ENCODE results near the gene INTS11. TPM values are rescaled to one million over a fixed set of nuclear protein-coding genes. Genes with fewer than 3 reads are reported as not detected.

Gene INTS11
- total and polyA plus RNA-seq, 10 of the 15 experiments (the other 5 are each of a cell fraction or from before 2014, with no cell fraction given): 2.5 to 117 (median 77.7) TPM

DNA sequence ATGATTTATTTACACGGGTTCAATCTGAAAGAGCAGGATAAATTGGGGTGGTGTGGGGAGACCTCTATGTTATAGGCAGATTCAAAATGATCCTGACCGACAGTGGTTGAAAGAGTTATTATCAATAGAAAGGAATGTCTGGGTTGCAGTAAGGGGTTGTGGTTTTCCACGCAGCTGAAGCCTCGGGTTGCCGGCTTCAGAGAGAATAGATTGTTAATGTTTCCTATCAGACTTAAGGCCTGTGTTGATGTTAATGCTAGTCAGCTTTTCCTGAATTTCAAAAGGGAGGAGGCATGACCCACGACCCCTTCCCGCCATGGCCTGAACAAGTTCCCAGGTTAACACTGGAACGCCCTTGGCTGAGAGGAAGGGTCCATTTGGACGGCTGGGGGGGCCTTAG lies 48.6 kb downstream of the INTS11 start:
- CTCF ChIA-PET: interaction anchor here (0.6 kb wide), 1 partner anchor 154 kb away, joined by 3 read pairs; no protein-coding TSS in a partner anchor
- WGBS (ENCODE audit: insufficient coverage, insufficient replicate concordance, low lambda C conversion rate, missing lambda C conversion rate): 68% methylated on average over 9 of the region's 9 CpGs
- no peak for FAIRE-seq
- H2AFZ ChIP-seq (ENCODE audit: control insufficient read depth, low read depth, low read length): no peak overlapping the region
- peaks cover 18% of the 10 kb centered on the region for H3K4me1 ChIP-seq (ENCODE audit: control insufficient read depth, insufficient read depth, low read length)
- ATAC-seq: no peak
- H4K20me1 ChIP-seq (ENCODE audit: control insufficient read depth, insufficient read depth): peaks cover 4% of the 10 kb centered on the region; the same call in 1 of the 2 replicates
- SMC1A ChIA-PET (ENCODE audit: uncharacterized antibody, unreplicated experiment): no interaction called here
- H3K79me2 ChIP-seq (ENCODE audit: control insufficient read depth, insufficient read depth, low read length): peaks cover 28% of the 10 kb centered on the region
- H3K9me3 ChIP-seq (replicated peaks; ENCODE audit: control insufficient read depth, insufficient read depth, low read length): no peaks in the 10 kb centered on the region
- BruUV-seq (replicated peaks): no TSS peak
- intact Hi-C loops (cut with micrococcal nuclease; ENCODE audit: unreplicated experiment): no loop called here
- H3K27me3 ChIP-seq (replicated peaks in 1 of 2; ENCODE audit: control insufficient read depth in 2 of 2, insufficient read depth in 2 of 2, low read length in 1 of 2): no peaks in the 10 kb centered on the region
- in situ Hi-C loops (cut with MboI): no loop called here
- DNase-seq (ENCODE audit: low read depth, low spot score): no peak
- H3K27ac ChIP-seq (ENCODE audit: control insufficient read depth, insufficient read depth): no peak overlapping the region
- H3K4me3 ChIP-seq: no peak overlapping the region
- no peak overlapping the region for H3K4me2 ChIP-seq (ENCODE audit: control insufficient read depth, insufficient read depth)
- peaks cover 0 to 4% of the 10 kb centered on the region in 2 experiments; a peak in 1 of 4 replicates for H3K36me3 ChIP-seq (ENCODE audit: control insufficient read depth in 2 of 2, insufficient read depth in 2 of 2, low read length in 1 of 2)
- no peak for TF ChIP-seq IRF4 (IDR thresholded peaks at IDR 0.05; ENCODE audit: low read depth, low read length)
- H3K9ac ChIP-seq (ENCODE audit: control insufficient read depth, insufficient read depth, low read length): no peak overlapping the region
- RAD21 ChIA-PET (ENCODE audit: unreplicated experiment): no interaction called here
- POLR2A ChIA-PET: no interaction called here

GRCh38 chr1:1274931-1275431 lies 49.5 kb downstream of the INTS11 start:
- Histone ChIP-seq H3K36me3 (ENCODE audit: control insufficient read depth in 2 of 2, insufficient read depth in 2 of 2, low read length in 1 of 2) (peaks cover 0 to 4% of the 10 kb centered on the region in 2 experiments; a peak in 1 of 4 replicates), H3K79me2 (ENCODE audit: control insufficient read depth, insufficient read depth, low read length) (peaks cover 36% of the 10 kb centered on the region), H3K9me3 (replicated peaks; ENCODE audit: control insufficient read depth, insufficient read depth, low read length) (no peaks in the 10 kb centered on the region), H2AFZ (ENCODE audit: control insufficient read depth, low read depth, low read length) (no peak overlapping the region), H3K4me3 (no peak overlapping the region), H4K20me1 (ENCODE audit: control insufficient read depth, insufficient read depth) (peaks cover 4% of the 10 kb centered on the region; the same call in 1 of the 2 replicates), H3K27me3 (replicated peaks in 1 of 2; ENCODE audit: control insufficient read depth in 2 of 2, insufficient read depth in 2 of 2, low read length in 1 of 2) (no peaks in the 10 kb centered on the region), H3K4me1 (ENCODE audit: control insufficient read depth, insufficient read depth, low read length) (peaks cover 18% of the 10 kb centered on the region), H3K27ac (ENCODE audit: control insufficient read depth, insufficient read depth) (no peak overlapping the region), H3K4me2 (ENCODE audit: control insufficient read depth, insufficient read depth) (no peak overlapping the region), H3K9ac (ENCODE audit: control insufficient read depth, insufficient read depth, low read length) (no peak overlapping the region)
- in situ Hi-C loops (cut with MboI) (no loop called here), intact Hi-C loops (cut with micrococcal nuclease; ENCODE audit: unreplicated experiment) (no loop called here)
- FAIRE-seq (no peak), ATAC-seq (no peak), DNase-seq (ENCODE audit: low read depth, low spot score) (no peak)
- CTCF ChIA-PET: interaction anchor here (0.6 to 1.0 kb wide), 2 partner anchors 14 to 154 kb away, joined by 3 to 4 read pairs; no protein-coding TSS in a partner anchor
- BruUV-seq (replicated peaks): no TSS peak
- RAD21 ChIA-PET (ENCODE audit: unreplicated experiment): no interaction called here
- 94% methylated on average over 15 of the region's 15 CpGs for WGBS (ENCODE audit: insufficient coverage, insufficient replicate concordance, low lambda C conversion rate, missing lambda C conversion rate)
- POLR2A ChIA-PET: no interaction called here
- SMC1A ChIA-PET (ENCODE audit: uncharacterized antibody, unreplicated experiment): no interaction called here
- TF ChIP-seq E4F1 (IDR thresholded peaks at IDR 0.05; ENCODE audit: borderline replicate concordance, partially characterized antibody): no peak
- TF ChIP-seq FOXK2 (IDR thresholded peaks at IDR 0.05): no peak
- TF ChIP-seq TCF12 (IDR thresholded peaks at IDR 0.05; ENCODE audit: low read depth, low read length): no peak
- no peak for TF ChIP-seq MXI1 (IDR thresholded peaks at IDR 0.05; ENCODE audit: low read depth, low read length)
- TF ChIP-seq RAD21 (IDR thresholded peaks at IDR 0.05; ENCODE audit: insufficient read depth, low read depth, low read length): no peak
- no peak for TF ChIP-seq CBX5 (IDR thresholded peaks at IDR 0.05; ENCODE audit: low read depth)
- no peak for TF ChIP-seq CREM (IDR thresholded peaks at IDR 0.05; ENCODE audit: low read depth)
- TF ChIP-seq, protein P1, sequence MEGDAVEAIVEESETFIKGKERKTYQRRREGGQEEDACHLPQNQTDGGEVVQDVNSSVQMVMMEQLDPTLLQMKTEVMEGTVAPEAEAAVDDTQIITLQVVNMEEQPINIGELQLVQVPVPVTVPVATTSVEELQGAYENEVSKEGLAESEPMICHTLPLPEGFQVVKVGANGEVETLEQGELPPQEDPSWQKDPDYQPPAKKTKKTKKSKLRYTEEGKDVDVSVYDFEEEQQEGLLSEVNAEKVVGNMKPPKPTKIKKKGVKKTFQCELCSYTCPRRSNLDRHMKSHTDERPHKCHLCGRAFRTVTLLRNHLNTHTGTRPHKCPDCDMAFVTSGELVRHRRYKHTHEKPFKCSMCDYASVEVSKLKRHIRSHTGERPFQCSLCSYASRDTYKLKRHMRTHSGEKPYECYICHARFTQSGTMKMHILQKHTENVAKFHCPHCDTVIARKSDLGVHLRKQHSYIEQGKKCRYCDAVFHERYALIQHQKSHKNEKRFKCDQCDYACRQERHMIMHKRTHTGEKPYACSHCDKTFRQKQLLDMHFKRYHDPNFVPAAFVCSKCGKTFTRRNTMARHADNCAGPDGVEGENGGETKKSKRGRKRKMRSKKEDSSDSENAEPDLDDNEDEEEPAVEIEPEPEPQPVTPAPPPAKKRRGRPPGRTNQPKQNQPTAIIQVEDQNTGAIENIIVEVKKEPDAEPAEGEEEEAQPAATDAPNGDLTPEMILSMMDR (IDR thresholded peaks at IDR 0.05 in 2 of 3, conservative IDR thresholded peaks at IDR 0.05 in 1 of 3; ENCODE audit: control insufficient read depth in 2 of 3, extremely low read depth in 1 of 3, insufficient read depth in 1 of 3, low read depth in 3 of 3, low read length in 3 of 3): no peak
- no peak for TF ChIP-seq GATAD2B (conservative IDR thresholded peaks at IDR 0.05; ENCODE audit: low read depth)
- TF ChIP-seq PBX3 (IDR thresholded peaks at IDR 0.05; ENCODE audit: insufficient replicate concordance, low read depth, low read length): no peak
- TF ChIP-seq NFIC (IDR thresholded peaks at IDR 0.05; ENCODE audit: low read depth, low read length): no peak
